ENCODE measurements around the gene CD8B2.
"Not testable (repeated sequence)": the region's sequence is repeated elsewhere in the genome, so short reads cannot be mapped to it uniquely, and the experiment has no call there.

CD8B2 gene

GRCh38 chr2:106511934-106512333 is 24.8 kb downstream of the CD8B2 start:
- not testable (repeated sequence) for H3K36me3 ChIP-seq (ENCODE audit: control insufficient read depth in 1 of 2, insufficient read depth in 2 of 2, low read length in 2 of 2); H3K9me3 ChIP-seq (ENCODE audit: control insufficient read depth in 1 of 2, low read length in 2 of 2); H3K27me3 ChIP-seq (ENCODE audit: control insufficient read depth in 1 of 2, insufficient read depth in 2 of 2, low read length in 2 of 2); H3K4me3 ChIP-seq (ENCODE audit: low read depth in 1 of 2, low read length in 2 of 2); H3K4me1 ChIP-seq (ENCODE audit: control insufficient read depth in 1 of 2, insufficient read depth in 2 of 2, low read length in 2 of 2); H3K9ac ChIP-seq (ENCODE audit: low read depth in 1 of 2, low read length in 2 of 2)
- H3K27ac ChIP-seq (ENCODE audit: low read depth, low read length) = peak overlapping the region; percentile 3

- H3K27ac ChIP-seq (ENCODE audit: low read depth, low read length); H3K27me3 ChIP-seq (ENCODE audit: control insufficient read depth in 1 of 2, insufficient read depth in 2 of 2, low read length in 2 of 2); H3K9me3 ChIP-seq (ENCODE audit: control insufficient read depth in 1 of 2, low read length in 2 of 2); H3K4me3 ChIP-seq (ENCODE audit: low read depth in 1 of 2, low read length in 2 of 2); H3K36me3 ChIP-seq (ENCODE audit: control insufficient read depth in 1 of 2, insufficient read depth in 2 of 2, low read length in 2 of 2); H3K9ac ChIP-seq (ENCODE audit: low read depth in 1 of 2, low read length in 2 of 2); H3K4me1 ChIP-seq (ENCODE audit: control insufficient read depth in 1 of 2, insufficient read depth in 2 of 2, low read length in 2 of 2): not testable (repeated sequence)
Measured at GRCh38 chr2:106513391-106513790, 26.2 kb downstream of the CD8B2 start.

- not testable (repeated sequence) for H3K4me3 ChIP-seq (ENCODE audit: low read depth in 1 of 2, low read length in 2 of 2); H3K4me1 ChIP-seq (ENCODE audit: control insufficient read depth in 1 of 2, insufficient read depth in 2 of 2, low read length in 2 of 2); H3K9ac ChIP-seq (ENCODE audit: low read depth in 1 of 2, low read length in 2 of 2); H3K27ac ChIP-seq (ENCODE audit: low read depth, low read length); H3K36me3 ChIP-seq (ENCODE audit: control insufficient read depth in 1 of 2, insufficient read depth in 2 of 2, low read length in 2 of 2); H3K27me3 ChIP-seq (ENCODE audit: control insufficient read depth in 1 of 2, insufficient read depth in 2 of 2, low read length in 2 of 2); H3K9me3 ChIP-seq (ENCODE audit: control insufficient read depth in 1 of 2, low read length in 2 of 2)
Measured at GRCh38 chr2:106514827-106515226, 27.7 kb downstream of the CD8B2 start.

DNA sequence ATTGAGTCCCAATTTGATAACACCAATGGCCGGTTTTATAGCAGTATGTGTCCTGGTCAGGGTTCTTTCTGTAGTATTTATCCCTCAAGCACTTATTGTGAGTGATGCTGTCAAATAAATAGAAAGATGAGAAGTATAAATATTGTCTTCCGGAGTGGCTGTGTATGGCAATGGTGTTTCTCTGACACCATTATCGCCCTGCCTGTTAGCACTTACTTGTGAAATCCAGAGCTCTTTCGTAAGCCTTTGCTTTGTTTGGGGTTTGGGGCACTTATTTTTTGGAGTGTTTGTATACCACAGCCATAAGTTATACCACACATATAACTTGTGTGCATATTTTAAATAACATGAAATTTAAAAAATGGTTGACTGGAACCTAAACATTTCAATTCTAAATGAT is 29.3 kb downstream of the CD8B2 start:
- Histone ChIP-seq H3K9ac (ENCODE audit: low read depth in 1 of 2, low read length in 2 of 2) (no peak overlapping the region), H3K27me3 (ENCODE audit: control insufficient read depth in 1 of 2, insufficient read depth in 2 of 2, low read length in 2 of 2) (no peaks in the 10 kb centered on the region), H3K9me3 (ENCODE audit: control insufficient read depth in 1 of 2, low read length in 2 of 2) (no peaks in the 10 kb centered on the region), H3K4me1 (ENCODE audit: control insufficient read depth in 1 of 2, insufficient read depth in 2 of 2, low read length in 2 of 2) (no peaks in the 10 kb centered on the region), H3K27ac (ENCODE audit: low read depth, low read length) (no peak overlapping the region), H3K4me3 (ENCODE audit: low read depth in 1 of 2, low read length in 2 of 2) (no peak overlapping the region), H3K36me3 (ENCODE audit: control insufficient read depth in 1 of 2, insufficient read depth in 2 of 2, low read length in 2 of 2) (no peaks in the 10 kb centered on the region)

DNA sequence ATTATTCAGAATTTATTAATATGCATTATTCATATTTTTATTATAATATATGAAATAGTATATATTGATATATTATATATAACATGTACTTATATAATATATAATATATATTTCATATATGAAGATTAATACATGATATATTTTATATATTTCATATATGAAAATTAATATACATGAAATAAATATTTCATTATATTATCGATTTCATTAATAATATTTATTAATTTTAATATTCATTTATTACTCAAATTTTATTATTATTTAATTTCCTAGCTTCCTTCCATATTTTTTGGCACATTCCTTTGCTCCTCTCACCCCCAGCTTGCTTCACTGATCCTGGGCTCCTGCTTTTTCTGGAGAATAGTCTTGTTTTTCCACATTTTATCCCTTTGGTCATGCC is 29.7 kb downstream of the CD8B2 start:
- Histone ChIP-seq H3K9ac (ENCODE audit: low read depth in 1 of 2, low read length in 2 of 2) (no peak overlapping the region), H3K27me3 (ENCODE audit: control insufficient read depth in 1 of 2, insufficient read depth in 2 of 2, low read length in 2 of 2) (no peaks in the 10 kb centered on the region), H3K36me3 (ENCODE audit: control insufficient read depth in 1 of 2, insufficient read depth in 2 of 2, low read length in 2 of 2) (no peaks in the 10 kb centered on the region), H3K4me1 (ENCODE audit: control insufficient read depth in 1 of 2, insufficient read depth in 2 of 2, low read length in 2 of 2) (no peaks in the 10 kb centered on the region), H3K4me3 (ENCODE audit: low read depth in 1 of 2, low read length in 2 of 2) (no peak overlapping the region), H3K27ac (ENCODE audit: low read depth, low read length) (no peak overlapping the region), H3K9me3 (ENCODE audit: control insufficient read depth in 1 of 2, low read length in 2 of 2) (no peaks in the 10 kb centered on the region)

- Histone ChIP-seq H3K4me1 (ENCODE audit: control insufficient read depth in 1 of 2, insufficient read depth in 2 of 2, low read length in 2 of 2) (no peaks in the 10 kb centered on the region), H3K4me3 (ENCODE audit: low read depth in 1 of 2, low read length in 2 of 2) (no peak overlapping the region), H3K27ac (ENCODE audit: low read depth, low read length) (no peak overlapping the region), H3K27me3 (ENCODE audit: control insufficient read depth in 1 of 2, insufficient read depth in 2 of 2, low read length in 2 of 2) (no peaks in the 10 kb centered on the region), H3K9me3 (ENCODE audit: control insufficient read depth in 1 of 2, low read length in 2 of 2) (no peaks in the 10 kb centered on the region), H3K9ac (ENCODE audit: low read depth in 1 of 2, low read length in 2 of 2) (no peak overlapping the region), H3K36me3 (ENCODE audit: control insufficient read depth in 1 of 2, insufficient read depth in 2 of 2, low read length in 2 of 2) (no peaks in the 10 kb centered on the region)
Measured at GRCh38 chr2:106517329-106517728, 30.2 kb downstream of the CD8B2 start.

GRCh38 chr2:106519767-106520166 is 32.6 kb downstream of the CD8B2 start:
- Histone ChIP-seq H3K4me3 (ENCODE audit: low read depth in 1 of 2, low read length in 2 of 2) (no peak overlapping the region), H3K27me3 (ENCODE audit: control insufficient read depth in 1 of 2, insufficient read depth in 2 of 2, low read length in 2 of 2) (no peaks in the 10 kb centered on the region), H3K36me3 (ENCODE audit: control insufficient read depth in 1 of 2, insufficient read depth in 2 of 2, low read length in 2 of 2) (peaks cover 0 to 3% of the 10 kb centered on the region in 2 donors), H3K9me3 (ENCODE audit: control insufficient read depth in 1 of 2, low read length in 2 of 2) (no peaks in the 10 kb centered on the region), H3K27ac (ENCODE audit: low read depth, low read length) (no peak overlapping the region), H3K9ac (ENCODE audit: low read depth in 1 of 2, low read length in 2 of 2) (no peak overlapping the region), H3K4me1 (ENCODE audit: control insufficient read depth in 1 of 2, insufficient read depth in 2 of 2, low read length in 2 of 2) (no peaks in the 10 kb centered on the region)

- Histone ChIP-seq H3K36me3 (ENCODE audit: control insufficient read depth in 1 of 2, insufficient read depth in 2 of 2, low read length in 2 of 2) (peaks cover 0 to 3% of the 10 kb centered on the region in 2 donors), H3K9ac (ENCODE audit: low read depth in 1 of 2, low read length in 2 of 2) (no peak overlapping the region), H3K4me3 (ENCODE audit: low read depth in 1 of 2, low read length in 2 of 2) (no peak overlapping the region), H3K4me1 (ENCODE audit: control insufficient read depth in 1 of 2, insufficient read depth in 2 of 2, low read length in 2 of 2) (no peaks in the 10 kb centered on the region), H3K9me3 (ENCODE audit: control insufficient read depth in 1 of 2, low read length in 2 of 2) (no peaks in the 10 kb centered on the region), H3K27me3 (ENCODE audit: control insufficient read depth in 1 of 2, insufficient read depth in 2 of 2, low read length in 2 of 2) (no peaks in the 10 kb centered on the region), H3K27ac (ENCODE audit: low read depth, low read length) (no peak overlapping the region)
Measured at GRCh38 chr2:106521016-106521415, 33.9 kb downstream of the CD8B2 start.

GRCh38 chr2:106523976-106524665 is 37.0 kb downstream of the CD8B2 start:
- peaks cover 0 to 3% of the 10 kb centered on the region in 2 donors for H3K36me3 ChIP-seq (ENCODE audit: control insufficient read depth in 1 of 2, insufficient read depth in 2 of 2, low read length in 2 of 2)
- H3K27me3 ChIP-seq (ENCODE audit: control insufficient read depth in 1 of 2, insufficient read depth in 2 of 2, low read length in 2 of 2) = peaks cover 0 to under 1% of the 10 kb centered on the region in 2 donors
- no peak overlapping the region for H3K9ac ChIP-seq (ENCODE audit: low read depth in 1 of 2, low read length in 2 of 2)
- no peaks in the 10 kb centered on the region for H3K9me3 ChIP-seq (ENCODE audit: control insufficient read depth in 1 of 2, low read length in 2 of 2)
- no peak overlapping the region for H3K27ac ChIP-seq (ENCODE audit: low read depth, low read length)
- H3K4me3 ChIP-seq (ENCODE audit: low read depth in 1 of 2, low read length in 2 of 2) = no peak overlapping the region
- no peaks in the 10 kb centered on the region for H3K4me1 ChIP-seq (ENCODE audit: control insufficient read depth in 1 of 2, insufficient read depth in 2 of 2, low read length in 2 of 2)

GRCh38 chr2:106530866-106531265 is 43.7 kb downstream of the CD8B2 start:
- Histone ChIP-seq H3K36me3 (ENCODE audit: control insufficient read depth in 1 of 2, insufficient read depth in 2 of 2, low read length in 2 of 2) (no peaks in the 10 kb centered on the region), H3K27ac (ENCODE audit: low read depth, low read length) (no peak overlapping the region), H3K4me1 (ENCODE audit: control insufficient read depth in 1 of 2, insufficient read depth in 2 of 2, low read length in 2 of 2) (no peaks in the 10 kb centered on the region), H3K4me3 (ENCODE audit: low read depth in 1 of 2, low read length in 2 of 2) (no peak overlapping the region), H3K27me3 (ENCODE audit: control insufficient read depth in 1 of 2, insufficient read depth in 2 of 2, low read length in 2 of 2) (peaks cover 0 to 7% of the 10 kb centered on the region in 2 donors), H3K9ac (ENCODE audit: low read depth in 1 of 2, low read length in 2 of 2) (no peak overlapping the region), H3K9me3 (ENCODE audit: control insufficient read depth in 1 of 2, low read length in 2 of 2) (no peaks in the 10 kb centered on the region)

Measured in duodenal mucosa (tissue), 2 donors.